ENCODE data around the gene IGSF9B. TPM values are rescaled to one million over a fixed set of nuclear protein-coding genes. Genes with fewer than 3 reads are reported as not detected.

The IGSF9B gene
- total and polyA plus RNA-seq, 9 of the 15 experiments (the other 6 are each of a cell fraction or from before 2014, with no cell fraction given): 0.09 TPM; not detected in 8

DNA sequence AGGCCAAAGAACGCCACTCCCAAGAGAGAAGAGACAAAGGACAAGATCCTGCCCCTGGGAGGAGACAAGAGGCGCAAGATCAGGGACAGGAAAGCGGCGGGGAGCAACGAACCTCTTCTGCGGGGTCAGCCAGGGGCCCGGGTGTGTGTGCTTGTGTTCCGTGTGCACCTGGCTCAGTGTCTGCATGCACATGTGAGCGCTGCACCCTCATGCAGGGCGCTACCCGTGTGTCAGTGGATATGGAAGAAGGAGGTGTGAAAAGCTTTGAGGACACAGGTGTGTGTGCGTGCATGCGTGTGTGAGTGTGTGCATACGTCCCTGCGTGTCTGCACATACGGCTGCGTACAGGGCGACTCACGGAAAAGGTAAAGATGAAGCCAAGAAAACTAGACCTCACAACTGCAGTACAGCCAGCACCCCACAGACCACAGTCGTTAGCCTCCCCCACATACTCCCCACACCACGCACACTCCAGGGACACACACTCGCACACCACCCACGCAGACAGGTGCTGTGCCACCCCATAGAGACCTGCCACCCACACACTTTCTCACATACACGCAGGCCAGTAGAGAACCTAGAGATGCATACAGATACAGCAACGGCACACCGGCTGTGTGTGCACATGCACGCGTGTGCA, 11.0 kb upstream of the IGSF9B start:
- DNase-seq (ENCODE audit: extremely low read depth in 1 of 4, low spot score in 3 of 4) (no peak), FAIRE-seq (no peak), ATAC-seq (peak; percentile 20; the same call in 2 of the 3 replicates)
- Histone ChIP-seq H3K27me3 (ENCODE audit: control insufficient read depth in 2 of 2, insufficient read depth in 2 of 2, low read length in 2 of 2) (peaks cover 0 to 29% of the 10 kb centered on the region in 2 experiments; a peak in 3 of 5 replicates), H3K4me3 (no peak overlapping the region), H3K4me2 (ENCODE audit: insufficient read depth, low read length) (peak overlapping the region; percentile 52; the same call in 1 of the 2 replicates), H3K9me1 (ENCODE audit: control insufficient read depth, insufficient read depth, low read length) (no peaks in the 10 kb centered on the region), H3K27ac (ENCODE audit: extremely low read depth, low read depth, low read length) (no peak overlapping the region), H3K36me3 (ENCODE audit: control insufficient read depth, insufficient read depth, low read length) (no peaks in the 10 kb centered on the region), H3K79me2 (ENCODE audit: control insufficient read depth, insufficient read depth, low read length) (no peaks in the 10 kb centered on the region), H3K4me1 (replicated peaks in 1 of 2; ENCODE audit: control insufficient read depth in 2 of 2, insufficient read depth in 2 of 2, low read length in 2 of 2) (peaks cover 0 to 7% of the 10 kb centered on the region in 2 experiments; a peak in 2 of 5 replicates), H3K9ac (ENCODE audit: insufficient read depth in 1 of 2, low read depth in 2 of 2, low read length in 2 of 2) (no peak overlapping the region), H2AFZ (ENCODE audit: low read depth, low read length) (peak overlapping the region; percentile 68; the same call in 1 of the 2 replicates), H3K9me3 (replicated peaks; ENCODE audit: control insufficient read depth, insufficient read depth, low read depth, low read length) (no peaks in the 10 kb centered on the region), H4K20me1 (replicated peaks; ENCODE audit: control insufficient read depth, insufficient read depth, low read length) (no peaks in the 10 kb centered on the region)
- intact Hi-C loops (cut with micrococcal nuclease): no loop called here
- CTCF ChIA-PET (ENCODE audit: low intra/inter-chr PET ratio): no interaction called here
- in situ Hi-C loops (cut with MboI): no loop called here
- POLR2A ChIA-PET: no interaction called here
- TF ChIP-seq DMBX1 (CRISPR knock-in tag; IDR thresholded peaks at IDR 0.05; ENCODE audit: borderline replicate concordance): no peak
- 0 out of 2 replicates have a peak, but pooled peaks have one; percentile 21 for TF ChIP-seq EGR1 (conservative IDR thresholded peaks at IDR 0.05)
- no TSS peak for BruUV-seq (replicated peaks)
- WGBS (ENCODE audit: insufficient coverage, low coverage, missing lambda C conversion rate): 3% methylated on average over 26 of the region's 28 CpGs

DNA sequence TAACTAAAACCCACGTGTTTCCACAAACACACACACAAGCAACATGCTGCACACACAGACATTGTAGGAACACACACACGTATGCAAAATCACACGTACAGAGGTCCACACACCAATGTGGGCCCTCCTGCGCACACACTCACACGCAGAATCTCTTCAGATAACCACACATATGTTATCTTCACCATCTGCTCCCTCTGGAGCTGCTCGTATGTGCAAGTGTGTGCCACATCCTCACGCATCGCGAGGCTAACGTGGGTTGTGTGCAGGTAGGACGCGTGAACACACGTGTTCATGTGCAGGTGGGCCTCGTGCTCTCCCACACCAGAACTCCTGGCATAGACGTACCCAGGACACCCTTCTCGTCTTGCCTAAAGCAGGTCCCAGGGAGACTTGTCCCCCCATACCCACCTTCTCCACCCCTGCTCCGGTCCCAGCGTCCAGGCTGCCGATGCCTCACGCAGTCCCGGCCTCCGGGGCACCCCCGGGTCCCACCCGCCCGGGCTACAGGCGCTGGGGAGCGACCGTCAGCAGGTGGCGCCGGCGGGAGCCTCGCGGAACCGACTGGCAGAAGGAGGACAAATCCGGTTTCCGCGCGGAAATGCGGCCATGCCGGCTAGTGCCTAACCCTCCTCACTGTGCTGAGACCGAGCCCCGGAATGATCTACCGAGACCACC, 10.3 kb upstream of the IGSF9B start:
- H3K79me2 ChIP-seq (ENCODE audit: control insufficient read depth, insufficient read depth, low read length): no peaks in the 10 kb centered on the region
- CTCF ChIA-PET (ENCODE audit: low intra/inter-chr PET ratio): no interaction called here
- intact Hi-C loops (cut with micrococcal nuclease) (no loop called here), in situ Hi-C loops (cut with MboI) (no loop called here)
- POLR2A ChIA-PET: no interaction called here
- H3K9ac ChIP-seq (ENCODE audit: insufficient read depth in 1 of 2, low read depth in 2 of 2, low read length in 2 of 2): no peak overlapping the region
- H3K4me1 ChIP-seq (replicated peaks in 1 of 2; ENCODE audit: control insufficient read depth in 2 of 2, insufficient read depth in 2 of 2, low read length in 2 of 2): peaks cover 0 to 7% of the 10 kb centered on the region in 2 experiments; a peak in 2 of 5 replicates
- no peaks in the 10 kb centered on the region for H3K9me3 ChIP-seq (replicated peaks; ENCODE audit: control insufficient read depth, insufficient read depth, low read depth, low read length)
- no TSS peak for BruUV-seq (replicated peaks)
- under 1% methylated on average over 29 of the region's 43 CpGs for WGBS (ENCODE audit: insufficient coverage, low coverage, missing lambda C conversion rate)
- peaks cover 0 to 23% of the 10 kb centered on the region in 2 experiments; a peak in 3 of 5 replicates for H3K27me3 ChIP-seq (ENCODE audit: control insufficient read depth in 2 of 2, insufficient read depth in 2 of 2, low read length in 2 of 2)
- no peak overlapping the region for H3K4me3 ChIP-seq
- no peaks in the 10 kb centered on the region for H4K20me1 ChIP-seq (replicated peaks; ENCODE audit: control insufficient read depth, insufficient read depth, low read length)
- DNase-seq (ENCODE audit: extremely low read depth in 1 of 4, low spot score in 3 of 4) (peak; percentile 18 to 50 (median 44)), FAIRE-seq (no peak), ATAC-seq (peak; percentile 86)
- peak overlapping the region; percentile 68; the same call in 1 of the 2 replicates for H2AFZ ChIP-seq (ENCODE audit: low read depth, low read length)
- peak overlapping the region; percentile 52; the same call in 1 of the 2 replicates for H3K4me2 ChIP-seq (ENCODE audit: insufficient read depth, low read length)
- no peak overlapping the region for H3K27ac ChIP-seq (ENCODE audit: extremely low read depth, low read depth, low read length)
- H3K9me1 ChIP-seq (ENCODE audit: control insufficient read depth, insufficient read depth, low read length): no peaks in the 10 kb centered on the region
- H3K36me3 ChIP-seq (ENCODE audit: control insufficient read depth, insufficient read depth, low read length): no peaks in the 10 kb centered on the region
- TF ChIP-seq MYC (IDR thresholded peaks at IDR 0.05; ENCODE audit: low read depth, low read length): no peak
- no peak for TF ChIP-seq MYC (CRISPR knock-in tag; IDR thresholded peaks at IDR 0.05; ENCODE audit: borderline replicate concordance, low read depth)
